Neural progenitor cell (in vitro differentiated cells): ENCODE results near the gene FGD4. TPM values are rescaled to one million over a fixed set of nuclear protein-coding genes. Genes with fewer than 3 reads are reported as not detected.

Source experiments
- DNase-seq: peaks from one replicate; pipeline ENCODE4 v3.0.0-alpha.2; 2016; ENCODE audit warnings: low spot score
- H2AFZ ChIP-seq: fragments of 200-600 bp; sonication (generic); replicated peaks from 2 replicates; pipeline ENCODE4 v1.6.1; 2016; ENCODE audit warnings: antibody characterized with exemption
- H3F3A ChIP-seq: fragments of 200-600 bp; sonication (generic); 2 replicates; pipeline ENCODE4 v1.6.1; 2016; ENCODE audit warnings: antibody characterized with exemption, low read depth
- H3K27ac ChIP-seq: fragments of 200-600 bp; sonication (generic); 2 replicates; pipeline ENCODE4 v1.5.1; 2016; ENCODE audit warnings: mild to moderate bottlenecking
- H3K27me3 ChIP-seq: fragments of 200-600 bp; sonication (generic); 2 replicates; pipeline ENCODE4 v1.6.1; 2016; ENCODE audit warnings: mild to moderate bottlenecking, moderate library complexity
- H3K36me3 ChIP-seq: fragments of 200-600 bp; sonication (generic); 2 replicates; pipeline ENCODE4 v1.5.1; 2016
- H3K4me1 ChIP-seq: fragments of 200-600 bp; sonication (generic); 2 replicates; pipeline ENCODE4 v1.6.1; 2016; ENCODE audit warnings: mixed run types
- H3K4me2 ChIP-seq: fragments of 200-600 bp; sonication (generic); 2 replicates; pipeline ENCODE4 v1.6.1; 2016
- H3K4me3 ChIP-seq: fragments of 200-600 bp; sonication (generic); 2 replicates; pipeline ENCODE4 v1.5.1; 2016
- H3K79me2 ChIP-seq: fragments of 200-600 bp; sonication (generic); 2 replicates; pipeline ENCODE4 v1.6.1; 2016; ENCODE audit warnings: low read depth
- H3K9ac ChIP-seq: fragments of 200-600 bp; sonication (generic); 2 replicates; pipeline ENCODE4 v1.6.1; 2016
- H3K9me3 ChIP-seq: fragments of 200-600 bp; sonication (generic); 2 replicates; pipeline ENCODE4 v1.5.1; 2016; ENCODE audit warnings: low read depth
- H4K20me1 ChIP-seq: fragments of 200-600 bp; sonication (generic); 2 replicates; pipeline ENCODE4 v1.6.1; 2016; ENCODE audit warnings: low read depth
- H3K27ac Mint-ChIP-seq: 3 replicates; pipeline ENCODE4 v1.8.0; 2021; ENCODE audit warnings: mixed read lengths
- H3K27me3 Mint-ChIP-seq: 2 replicates; pipeline ENCODE4 v1.8.0; 2022; ENCODE audit warnings: low read depth, mild to moderate bottlenecking, inconsistent platforms, moderate library complexity, mixed read lengths; ENCODE audit not compliant: insufficient read depth
- H3K36me3 Mint-ChIP-seq: 3 replicates; pipeline ENCODE4 v1.8.0; 2021; ENCODE audit warnings: mixed read lengths
- H3K4me1 Mint-ChIP-seq: 3 replicates; pipeline ENCODE4 v1.8.0; 2021; ENCODE audit warnings: mixed read lengths
- H3K4me3 Mint-ChIP-seq: 3 replicates; pipeline ENCODE4 v1.8.0; 2021; ENCODE audit warnings: mild to moderate bottlenecking, moderate library complexity, mixed read lengths
- H3K9me3 Mint-ChIP-seq: 3 replicates; pipeline ENCODE4 v1.8.0; 2020; ENCODE audit warnings: mixed read lengths
- CTCF ChIP-seq: fragments of 200-600 bp; sonication (generic); IDR thresholded peaks from 2 replicates; pipeline ENCODE4 v1.5.1; 2017; ENCODE audit warnings: antibody characterized with exemption, mild to moderate bottlenecking
- EZH2 ChIP-seq: fragments of 200-600 bp; sonication (generic); IDR thresholded peaks from 2 replicates; pipeline ENCODE4 v1.6.1; 2017; ENCODE audit warnings: antibody characterized with exemption, mild to moderate bottlenecking, moderate library complexity
- EZH2phosphoT487 ChIP-seq: fragments of 200-600 bp; sonication (generic); IDR thresholded peaks from 2 replicates; pipeline ENCODE4 v1.6.1; 2017; ENCODE audit warnings: antibody characterized with exemption
- total RNA-seq: library from RNA; depleted of rRNA; stranded (reverse); fragments of >200 nt; gene quantifications from 2 replicates; pipeline ENCODE4 v1.2.3, GENCODE V29; 2015; ENCODE audit warnings: low replicate concordance

The FGD4 gene
- total RNA-seq, 1 donor from 2014 or later = 41.4 TPM

- no peaks in the 10 kb centered on the region for H3K9me3 Mint-ChIP-seq
- Histone ChIP-seq H2AFZ (no peak overlapping the region), H3K27me3 (no peaks in the 10 kb centered on the region), H3K9ac (no peak overlapping the region), H3K36me3 (no peaks in the 10 kb centered on the region), H4K20me1 (no peaks in the 10 kb centered on the region), H3K9me3 (no peaks in the 10 kb centered on the region), H3F3A (peaks cover 3% of the 10 kb centered on the region), H3K27ac (no peak overlapping the region), H3K79me2 (no peaks in the 10 kb centered on the region), H3K4me3 (no peak overlapping the region), H3K4me1 (peaks cover 3% of the 10 kb centered on the region), H3K4me2 (no peak overlapping the region)
- TF ChIP-seq EZH2 (no peak), EZH2phosphoT487 (no peak), CTCF (no peak)
- no peak overlapping the region for H3K4me3 Mint-ChIP-seq
- no peak for DNase-seq
- H3K27ac Mint-ChIP-seq = no peak overlapping the region
- peaks cover 4% of the 10 kb centered on the region for H3K4me1 Mint-ChIP-seq
- peaks cover 3% of the 10 kb centered on the region for H3K27me3 Mint-ChIP-seq
- no peaks in the 10 kb centered on the region for H3K36me3 Mint-ChIP-seq
Observed at GRCh38 chr12:32661706-32662105, 262.3 kb downstream of the FGD4 start.

GRCh38 chr12:32662665-32663064 is 263.3 kb downstream of the FGD4 start:
- Histone ChIP-seq H3K4me2 (no peak overlapping the region), H3K27me3 (no peaks in the 10 kb centered on the region), H3F3A (peaks cover 7% of the 10 kb centered on the region), H3K9me3 (no peaks in the 10 kb centered on the region), H4K20me1 (no peaks in the 10 kb centered on the region), H2AFZ (no peak overlapping the region), H3K9ac (no peak overlapping the region), H3K79me2 (no peaks in the 10 kb centered on the region), H3K36me3 (no peaks in the 10 kb centered on the region), H3K4me3 (no peak overlapping the region), H3K27ac (no peak overlapping the region), H3K4me1 (peaks cover 5% of the 10 kb centered on the region)
- no peak for DNase-seq
- no peaks in the 10 kb centered on the region for H3K36me3 Mint-ChIP-seq
- H3K27me3 Mint-ChIP-seq = peaks cover 3% of the 10 kb centered on the region
- no peak overlapping the region for H3K27ac Mint-ChIP-seq
- H3K9me3 Mint-ChIP-seq = no peaks in the 10 kb centered on the region
- H3K4me3 Mint-ChIP-seq = no peak overlapping the region
- H3K4me1 Mint-ChIP-seq = peaks cover 4% of the 10 kb centered on the region
- TF ChIP-seq EZH2phosphoT487 = no peak
- TF ChIP-seq CTCF = no peak
- no peak for TF ChIP-seq EZH2

GRCh38 chr12:32666018-32666417 is 266.7 kb downstream of the FGD4 start:
- H3K27me3 Mint-ChIP-seq = peaks cover 4% of the 10 kb centered on the region
- no peak overlapping the region for H3K4me3 ChIP-seq
- TF ChIP-seq EZH2phosphoT487 (no peak), CTCF (no peak), EZH2 (no peak)
- H4K20me1 ChIP-seq = no peaks in the 10 kb centered on the region
- no peak for DNase-seq
- no peak overlapping the region for H3K9ac ChIP-seq
- no peak overlapping the region for H3K27ac ChIP-seq
- no peaks in the 10 kb centered on the region for H3K79me2 ChIP-seq
- peaks cover 7% of the 10 kb centered on the region for H3F3A ChIP-seq
- H3K27me3 ChIP-seq = no peaks in the 10 kb centered on the region
- no peak overlapping the region for H3K4me3 Mint-ChIP-seq
- H2AFZ ChIP-seq = no peak overlapping the region
- H3K27ac Mint-ChIP-seq = no peak overlapping the region
- no peaks in the 10 kb centered on the region for H3K36me3 Mint-ChIP-seq
- H3K4me2 ChIP-seq = no peak overlapping the region
- H3K9me3 Mint-ChIP-seq = peaks cover 12% of the 10 kb centered on the region
- H3K4me1 Mint-ChIP-seq = peaks cover 3% of the 10 kb centered on the region
- H3K36me3 ChIP-seq = no peaks in the 10 kb centered on the region
- peaks cover 5% of the 10 kb centered on the region for H3K4me1 ChIP-seq
- H3K9me3 ChIP-seq = no peaks in the 10 kb centered on the region
